Mammary epithelial cell (primary cell): ENCODE results near the gene PRH1.

Experiments
- EZH2 ChIP-seq: IDR thresholded peaks from 2 replicates; pipeline ENCODE4 v1.6.1; 2012; ENCODE audit warnings: low read length, inconsistent platforms, borderline replicate concordance
- TF ChIP-seq, protein P1 (sequence below), 2 donors: IDR thresholded peaks in 1 of 2; conservative IDR thresholded peaks in 1 of 2; 2 replicates each; pipeline ENCODE4 v1.5.1; 2011 to 2012; ENCODE audit warnings: inconsistent platforms in 2 of 2, low read length in 2 of 2, mild to moderate bottlenecking in 2 of 2, control low read depth in 1 of 2, low read depth in 1 of 2; ENCODE audit not compliant: insufficient read depth in 1 of 2; ENCODE audit errors: extremely low read depth in 1 of 2

DNA sequence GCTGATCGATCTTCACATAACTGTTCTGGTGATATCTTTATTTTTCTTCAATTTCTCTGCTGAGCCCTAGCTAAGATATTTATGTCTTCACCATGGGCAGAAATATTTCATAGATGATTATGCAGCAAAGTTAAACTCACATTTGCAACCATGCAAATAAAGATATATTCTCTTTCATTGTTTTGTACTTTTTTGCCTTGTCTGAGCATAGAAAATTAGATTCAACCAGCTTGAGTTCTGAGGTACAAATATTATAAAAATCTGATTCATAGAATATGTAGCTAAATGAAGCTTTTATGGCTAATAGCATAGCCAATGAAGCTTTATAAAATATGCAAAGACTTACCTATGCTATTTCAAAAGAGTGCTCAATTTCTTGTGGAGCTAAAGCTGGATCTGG lies 25.4 kb upstream of the PRH1 start, which contains the start of gene TAS2R13:
- TF ChIP-seq, protein P1, sequence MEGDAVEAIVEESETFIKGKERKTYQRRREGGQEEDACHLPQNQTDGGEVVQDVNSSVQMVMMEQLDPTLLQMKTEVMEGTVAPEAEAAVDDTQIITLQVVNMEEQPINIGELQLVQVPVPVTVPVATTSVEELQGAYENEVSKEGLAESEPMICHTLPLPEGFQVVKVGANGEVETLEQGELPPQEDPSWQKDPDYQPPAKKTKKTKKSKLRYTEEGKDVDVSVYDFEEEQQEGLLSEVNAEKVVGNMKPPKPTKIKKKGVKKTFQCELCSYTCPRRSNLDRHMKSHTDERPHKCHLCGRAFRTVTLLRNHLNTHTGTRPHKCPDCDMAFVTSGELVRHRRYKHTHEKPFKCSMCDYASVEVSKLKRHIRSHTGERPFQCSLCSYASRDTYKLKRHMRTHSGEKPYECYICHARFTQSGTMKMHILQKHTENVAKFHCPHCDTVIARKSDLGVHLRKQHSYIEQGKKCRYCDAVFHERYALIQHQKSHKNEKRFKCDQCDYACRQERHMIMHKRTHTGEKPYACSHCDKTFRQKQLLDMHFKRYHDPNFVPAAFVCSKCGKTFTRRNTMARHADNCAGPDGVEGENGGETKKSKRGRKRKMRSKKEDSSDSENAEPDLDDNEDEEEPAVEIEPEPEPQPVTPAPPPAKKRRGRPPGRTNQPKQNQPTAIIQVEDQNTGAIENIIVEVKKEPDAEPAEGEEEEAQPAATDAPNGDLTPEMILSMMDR (conservative IDR thresholded peaks at IDR 0.05 in 1 of 2, IDR thresholded peaks at IDR 0.05 in 1 of 2; ENCODE audit: extremely low read depth in 1 of 2, insufficient read depth in 1 of 2, low read depth in 1 of 2, low read length in 2 of 2), result no peak
- TF ChIP-seq EZH2, result no peak
